Measurements from ENCODE around the gene TYW1B. TPM values are rescaled to one million over a fixed set of nuclear protein-coding genes. Genes with fewer than 3 reads are reported as not detected.
A peak's percentile ranks its signal among the peaks of the same experiment; 100 is the strongest.
"Not testable (repeated sequence)": the region's sequence is repeated elsewhere in the genome, so short reads cannot be mapped to it uniquely, and the experiment has no call there.

The TYW1B gene, protein sequence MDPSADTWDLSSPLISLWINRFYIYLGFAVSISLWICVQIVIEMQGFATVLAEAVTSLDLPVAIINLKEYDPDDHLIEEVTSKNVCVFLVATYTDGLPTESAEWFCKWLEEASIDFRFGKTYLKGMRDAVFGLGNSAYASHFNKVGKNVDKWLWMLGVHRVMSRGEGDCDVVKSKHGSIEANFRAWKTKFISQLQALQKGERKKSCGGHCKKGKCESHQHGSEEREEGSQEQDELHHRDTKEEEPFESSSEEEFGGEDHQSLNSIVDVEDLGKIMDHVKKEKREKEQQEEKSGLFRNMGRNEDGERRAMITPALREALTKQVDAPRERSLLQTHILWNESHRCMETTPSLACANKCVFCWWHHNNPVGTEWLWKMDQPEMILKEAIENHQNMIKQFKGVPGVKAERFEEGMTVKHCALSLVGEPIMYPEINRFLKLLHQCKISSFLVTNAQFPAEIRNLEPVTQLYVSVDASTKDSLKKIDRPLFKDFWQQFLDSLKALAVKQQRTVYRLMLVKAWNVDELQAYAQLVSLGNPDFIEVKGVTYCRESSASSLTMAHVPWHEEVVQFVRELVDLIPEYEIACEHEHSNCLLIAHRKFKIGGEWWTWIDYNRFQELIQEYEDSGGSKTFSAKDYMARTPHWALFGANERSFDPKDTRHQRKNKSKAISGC
- 10 to 100 TPM in 1 of 3 donors, 1 to 10 TPM in 2; 3.0 to 10.2 (median 7.2) TPM for total RNA-seq

DNA sequence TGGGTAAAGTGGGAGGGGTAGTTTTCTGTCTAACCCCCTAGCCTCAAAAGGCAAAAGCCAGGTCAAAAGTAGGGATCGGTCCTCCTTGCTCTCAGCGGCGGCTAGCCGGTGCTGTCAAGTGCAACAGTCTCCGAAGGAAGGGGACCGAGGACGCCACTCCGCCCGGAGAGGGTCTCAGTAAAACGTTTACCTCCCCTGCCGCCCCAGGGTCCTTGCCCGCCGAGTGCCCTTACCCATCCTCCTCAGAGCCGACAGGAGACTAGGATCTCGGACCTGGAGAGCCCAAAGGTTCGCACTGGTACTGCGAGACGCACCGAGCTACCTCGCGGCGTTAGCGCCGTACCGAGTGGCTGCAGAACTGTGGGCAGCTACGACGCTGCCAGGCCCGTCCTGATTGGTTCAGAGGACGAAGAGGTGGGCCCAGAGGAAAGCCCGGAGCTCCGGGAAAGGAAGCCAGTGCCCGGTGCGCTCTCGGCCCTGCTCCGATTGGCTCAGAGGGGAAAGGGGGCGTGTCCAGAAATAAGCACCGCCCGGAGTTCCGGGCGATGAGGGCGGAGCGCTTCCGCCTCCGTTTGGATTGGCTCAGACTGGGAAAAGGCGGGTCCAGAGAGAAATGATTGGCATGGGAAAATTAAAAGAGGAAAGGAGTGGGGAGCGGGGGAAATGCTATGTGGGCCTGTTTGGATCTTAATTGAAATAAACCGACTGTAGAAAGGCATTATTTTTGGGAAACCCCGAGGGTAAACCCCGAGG lies at the start of gene TYW1B:
Gene TYW1B (minus strand): TSS at position 362 of the 753 bp plus-strand sequence. CDS start 125 bp downstream, at position 237.
- H3K36me3 ChIP-seq; intact Hi-C loops (cut with DNase I; ENCODE audit: low total_unique reads); H3K27me3 ChIP-seq; H3K4me1 ChIP-seq; H3K9me3 ChIP-seq: not testable (repeated sequence)
- Histone ChIP-seq H3K4me3 (peak within 1 kb of the TSS; percentile 57 to 81 (median 78)), H3K27ac (peak within 1 kb of the TSS; percentile 88 to 97)
- TF ChIP-seq POLR2AphosphoS5 (IDR thresholded peaks at IDR 0.05) (peak; percentile 55 to 68 (median 68)), POLR2A (IDR thresholded peaks at IDR 0.05) (peak; percentile 20)
- TF ChIP-seq, protein P1, sequence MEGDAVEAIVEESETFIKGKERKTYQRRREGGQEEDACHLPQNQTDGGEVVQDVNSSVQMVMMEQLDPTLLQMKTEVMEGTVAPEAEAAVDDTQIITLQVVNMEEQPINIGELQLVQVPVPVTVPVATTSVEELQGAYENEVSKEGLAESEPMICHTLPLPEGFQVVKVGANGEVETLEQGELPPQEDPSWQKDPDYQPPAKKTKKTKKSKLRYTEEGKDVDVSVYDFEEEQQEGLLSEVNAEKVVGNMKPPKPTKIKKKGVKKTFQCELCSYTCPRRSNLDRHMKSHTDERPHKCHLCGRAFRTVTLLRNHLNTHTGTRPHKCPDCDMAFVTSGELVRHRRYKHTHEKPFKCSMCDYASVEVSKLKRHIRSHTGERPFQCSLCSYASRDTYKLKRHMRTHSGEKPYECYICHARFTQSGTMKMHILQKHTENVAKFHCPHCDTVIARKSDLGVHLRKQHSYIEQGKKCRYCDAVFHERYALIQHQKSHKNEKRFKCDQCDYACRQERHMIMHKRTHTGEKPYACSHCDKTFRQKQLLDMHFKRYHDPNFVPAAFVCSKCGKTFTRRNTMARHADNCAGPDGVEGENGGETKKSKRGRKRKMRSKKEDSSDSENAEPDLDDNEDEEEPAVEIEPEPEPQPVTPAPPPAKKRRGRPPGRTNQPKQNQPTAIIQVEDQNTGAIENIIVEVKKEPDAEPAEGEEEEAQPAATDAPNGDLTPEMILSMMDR (IDR thresholded peaks at IDR 0.05), result peak in 2 of 3 donors; percentile 17 to 24
- DNase-seq (ENCODE audit: low spot score in 2 of 2), result peak; percentile 96 to 98

DNA sequence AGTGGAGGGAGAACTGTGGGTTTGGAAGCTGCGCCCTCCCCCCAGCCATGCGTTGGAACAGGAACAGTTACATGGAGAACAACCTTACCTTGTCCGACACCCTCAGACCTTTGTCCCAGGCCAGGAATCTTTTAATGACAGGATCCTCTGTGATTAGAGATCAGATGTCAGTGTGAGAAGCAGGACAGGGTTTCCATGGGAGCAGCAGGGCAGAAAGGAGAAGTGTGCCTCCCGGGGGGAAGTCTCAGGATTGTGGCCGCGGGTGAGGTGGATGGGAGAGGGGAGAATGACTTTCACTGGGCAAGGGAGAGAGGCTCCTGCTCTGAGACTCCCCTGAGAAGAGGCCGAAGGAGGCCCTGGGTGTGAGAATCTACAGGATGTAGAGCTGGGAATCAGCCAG lies 39.6 kb upstream of the TYW1B start:
- H3K27ac ChIP-seq; H3K9me3 ChIP-seq; DNase-seq (ENCODE audit: low spot score in 2 of 2); intact Hi-C loops (cut with DNase I; ENCODE audit: low total_unique reads); H3K36me3 ChIP-seq; H3K4me3 ChIP-seq; H3K4me1 ChIP-seq; H3K27me3 ChIP-seq: not testable (repeated sequence)

DNA sequence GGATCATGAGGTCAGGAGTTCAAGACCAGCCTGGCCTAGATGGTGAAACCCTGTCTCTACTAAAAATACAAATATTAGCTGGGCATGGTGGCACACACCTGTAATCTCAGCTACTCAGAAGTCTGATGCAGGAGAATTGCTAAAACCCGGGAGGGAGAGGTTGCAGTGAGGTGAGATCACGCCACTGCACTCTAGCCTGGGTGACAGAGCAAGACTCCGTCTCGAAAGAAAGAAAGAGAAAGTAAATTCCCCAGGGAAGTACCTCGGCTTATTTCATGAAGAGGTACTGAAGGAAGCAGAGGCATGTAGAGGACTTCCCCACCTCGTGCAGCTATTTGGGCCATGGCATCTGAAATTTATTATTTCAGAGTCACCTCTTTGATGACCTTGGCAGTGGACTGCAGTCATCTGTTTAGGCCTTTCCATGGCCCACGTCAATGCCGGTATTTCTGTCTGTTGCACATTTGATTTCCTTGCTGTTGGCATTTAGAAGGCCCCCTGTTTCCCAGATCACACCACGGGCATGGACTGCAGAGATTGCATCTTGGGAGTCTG lies 30.9 kb upstream of the TYW1B start:
- H3K27ac ChIP-seq; intact Hi-C loops (cut with DNase I; ENCODE audit: low total_unique reads); H3K4me1 ChIP-seq; H3K9me3 ChIP-seq; H3K36me3 ChIP-seq; H3K27me3 ChIP-seq; H3K4me3 ChIP-seq; DNase-seq (ENCODE audit: low spot score in 2 of 2): not testable (repeated sequence)

DNA sequence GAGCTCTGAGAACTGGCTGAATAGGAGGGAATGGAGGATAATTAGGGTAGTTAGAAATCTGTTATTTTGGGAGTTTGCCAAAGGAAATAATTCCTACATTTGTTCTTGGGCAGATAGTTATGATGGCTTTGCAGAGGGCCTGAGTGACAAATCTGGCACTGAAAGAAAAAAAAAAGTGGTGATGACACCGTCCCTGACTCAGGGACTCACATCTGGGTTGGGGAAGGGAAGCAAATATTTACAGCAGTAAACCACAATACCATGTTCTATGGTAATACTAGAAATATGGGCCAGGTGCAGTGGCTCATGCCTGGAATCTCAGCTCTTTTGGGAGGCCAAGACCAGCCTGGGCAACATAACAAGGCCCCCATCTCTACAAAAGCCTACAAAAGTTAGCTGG lies 29.9 kb upstream of the TYW1B start:
- H3K4me3 ChIP-seq; H3K36me3 ChIP-seq; H3K27me3 ChIP-seq; intact Hi-C loops (cut with DNase I; ENCODE audit: low total_unique reads); DNase-seq (ENCODE audit: low spot score in 2 of 2); H3K4me1 ChIP-seq; H3K9me3 ChIP-seq; H3K27ac ChIP-seq: not testable (repeated sequence)

DNA sequence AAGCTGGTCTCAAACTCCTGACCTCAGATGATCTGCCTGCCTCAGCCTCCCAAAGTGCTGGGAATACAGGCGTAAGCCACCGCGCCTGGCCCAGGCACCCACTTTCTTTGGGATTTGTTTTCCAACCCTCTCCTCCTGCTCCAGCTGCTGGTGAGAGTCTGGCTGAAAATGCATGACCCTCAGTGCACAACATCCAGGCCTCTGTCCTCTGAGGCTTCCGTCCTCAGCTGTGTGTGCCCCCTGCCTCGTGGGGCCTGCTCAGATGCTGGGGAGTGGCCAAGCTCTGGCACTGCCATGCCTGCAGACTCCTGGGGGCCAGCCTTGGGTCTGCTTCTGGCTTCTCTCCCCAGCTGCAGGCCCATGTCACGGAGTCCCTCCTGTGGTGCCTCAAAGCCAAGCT lies 27.3 kb upstream of the TYW1B start:
- DNase-seq (ENCODE audit: low spot score in 2 of 2); H3K4me1 ChIP-seq; H3K36me3 ChIP-seq; intact Hi-C loops (cut with DNase I; ENCODE audit: low total_unique reads); H3K27me3 ChIP-seq; H3K9me3 ChIP-seq; H3K27ac ChIP-seq; H3K4me3 ChIP-seq: not testable (repeated sequence)

DNA sequence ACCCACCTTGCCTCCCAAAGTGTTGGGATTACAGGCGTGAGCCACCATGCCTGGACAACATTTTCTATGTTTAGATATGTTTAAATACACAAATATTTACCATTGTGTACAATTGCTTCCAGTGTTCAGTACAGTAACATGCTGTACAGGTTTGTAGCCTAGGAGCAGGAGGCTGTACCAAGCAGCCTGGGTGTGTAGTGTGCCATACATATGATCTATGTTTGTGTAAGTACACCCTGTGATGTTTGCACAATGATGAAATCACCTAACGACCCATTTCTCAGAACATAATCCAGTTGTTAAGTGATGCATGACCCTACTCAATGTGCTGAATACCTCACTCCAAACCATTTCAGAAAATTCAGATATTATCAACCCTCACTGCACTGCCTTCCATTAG lies 24.9 kb upstream of the TYW1B start:
- DNase-seq (ENCODE audit: low spot score in 2 of 2); intact Hi-C loops (cut with DNase I; ENCODE audit: low total_unique reads); H3K4me1 ChIP-seq; H3K4me3 ChIP-seq; H3K27me3 ChIP-seq; H3K36me3 ChIP-seq; H3K27ac ChIP-seq; H3K9me3 ChIP-seq: not testable (repeated sequence)

DNA sequence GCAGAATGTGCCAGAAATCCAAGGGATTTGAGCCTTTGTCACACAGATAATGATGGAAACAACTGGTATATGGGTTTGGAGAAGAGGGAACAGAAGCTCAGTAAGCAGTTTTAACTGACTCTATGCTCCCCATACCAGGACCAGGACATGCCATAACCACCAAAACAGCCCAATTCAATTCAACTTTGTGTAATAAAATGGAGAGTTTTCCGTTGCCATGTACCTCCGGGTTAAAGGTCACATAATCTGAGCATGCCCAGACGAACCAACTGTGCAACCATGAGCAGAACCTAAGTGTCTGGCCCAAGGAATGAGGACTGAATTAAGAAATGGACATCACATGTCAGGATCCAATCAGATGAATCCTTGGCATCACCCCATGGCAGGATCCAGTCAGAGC lies 22.7 kb upstream of the TYW1B start:
- H3K27ac ChIP-seq; H3K27me3 ChIP-seq; H3K36me3 ChIP-seq; intact Hi-C loops (cut with DNase I; ENCODE audit: low total_unique reads); H3K4me3 ChIP-seq; H3K9me3 ChIP-seq; H3K4me1 ChIP-seq; DNase-seq (ENCODE audit: low spot score in 2 of 2): not testable (repeated sequence)

DNA sequence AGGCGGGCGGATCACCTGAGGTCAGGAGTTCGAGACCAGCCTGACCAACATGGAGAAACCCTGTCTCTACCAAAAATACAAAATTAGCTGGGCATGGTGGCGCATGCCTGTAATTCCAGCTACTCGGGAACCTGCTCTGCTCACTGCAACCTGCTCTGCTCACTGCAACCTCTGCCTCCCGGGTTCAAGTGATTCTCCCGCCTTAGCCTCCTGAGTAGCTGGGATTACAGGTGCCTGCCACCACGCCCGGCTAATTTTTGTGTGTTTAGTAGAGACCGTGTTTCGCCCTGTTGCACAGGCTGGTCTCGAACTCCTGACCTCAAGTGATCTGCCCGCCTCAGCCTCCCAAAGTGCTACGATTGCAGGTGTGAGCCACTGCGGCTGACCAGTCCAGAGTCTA lies 16.1 kb upstream of the TYW1B start:
- DNase-seq (ENCODE audit: low spot score in 2 of 2); intact Hi-C loops (cut with DNase I; ENCODE audit: low total_unique reads): not testable (repeated sequence)

DNA sequence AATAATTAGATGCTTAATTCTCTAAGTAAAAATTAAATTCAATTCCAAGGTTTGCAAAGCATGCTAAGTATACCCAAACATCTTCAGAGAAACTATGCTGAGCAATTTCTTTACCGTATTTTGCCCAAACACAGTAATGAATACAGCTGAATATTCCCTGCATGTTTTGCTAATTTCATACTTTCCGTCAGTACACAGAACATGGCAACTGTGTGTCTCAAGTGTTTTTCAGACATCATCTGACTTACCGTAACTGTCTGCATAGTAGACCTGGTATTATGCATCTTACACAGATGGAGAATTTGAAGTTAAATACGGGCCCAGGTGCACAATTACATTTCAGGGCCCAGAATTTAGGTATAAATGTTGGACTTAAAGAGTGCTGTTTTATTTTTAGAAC lies 15.2 kb upstream of the TYW1B start:
- DNase-seq (ENCODE audit: low spot score in 2 of 2); H3K9me3 ChIP-seq; H3K27ac ChIP-seq; H3K36me3 ChIP-seq; H3K4me1 ChIP-seq; H3K27me3 ChIP-seq; intact Hi-C loops (cut with DNase I; ENCODE audit: low total_unique reads); H3K4me3 ChIP-seq: not testable (repeated sequence)

More for the DNA sequence above, 16.1 kb upstream of the TYW1B start:
- not testable (repeated sequence) for H3K9me3 ChIP-seq, H3K27ac ChIP-seq, H3K36me3 ChIP-seq, H3K4me3 ChIP-seq, H3K4me1 ChIP-seq, H3K27me3 ChIP-seq

DNA sequence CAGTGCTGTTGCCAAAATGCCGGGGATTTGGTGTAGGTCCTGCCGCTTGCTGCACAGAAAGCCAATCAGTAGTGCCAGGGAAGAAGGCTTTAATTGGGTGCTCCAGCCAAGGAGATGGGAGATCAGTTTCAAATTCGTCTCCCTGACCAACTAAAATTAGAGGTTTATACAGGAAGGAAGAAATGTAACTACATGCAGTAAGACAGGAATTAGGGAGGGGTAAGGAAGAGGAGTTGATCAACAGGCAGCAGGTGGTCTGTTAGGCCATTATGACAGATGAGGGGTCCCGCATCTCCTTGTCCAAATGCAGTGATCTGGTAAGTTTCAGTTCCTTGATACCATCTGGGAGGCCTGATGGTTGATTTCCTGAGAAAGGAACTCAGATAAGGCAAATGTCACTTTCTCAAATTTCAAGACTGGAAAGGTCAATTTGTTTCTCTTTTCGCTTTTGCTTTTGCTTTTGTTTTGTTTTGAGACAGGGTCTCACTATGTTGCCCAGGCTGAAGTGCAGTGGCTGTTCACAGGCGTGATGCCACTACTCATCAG lies 13.0 kb upstream of the TYW1B start:
- H3K4me3 ChIP-seq; H3K4me1 ChIP-seq; DNase-seq (ENCODE audit: low spot score in 2 of 2); H3K27ac ChIP-seq; intact Hi-C loops (cut with DNase I; ENCODE audit: low total_unique reads); H3K27me3 ChIP-seq; H3K9me3 ChIP-seq; H3K36me3 ChIP-seq: not testable (repeated sequence)

DNA sequence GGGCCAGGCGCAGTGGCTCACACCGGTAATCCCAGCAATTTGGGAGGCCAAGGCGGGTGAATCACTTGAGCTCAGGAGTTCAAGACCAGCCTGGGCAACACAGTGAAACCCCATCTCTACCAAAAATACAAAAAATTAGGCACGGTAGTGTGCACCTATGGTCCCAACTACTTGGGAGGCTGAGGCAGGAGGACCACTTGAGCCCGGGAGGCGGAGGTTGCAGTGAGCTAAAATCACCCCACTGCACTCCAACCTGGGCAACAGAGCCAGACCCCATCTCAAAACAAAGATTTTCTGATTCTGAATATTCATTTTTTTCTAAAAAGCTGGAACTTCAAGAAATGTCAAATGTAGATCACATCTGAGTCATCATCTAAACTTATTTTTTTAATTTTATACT lies 10.3 kb upstream of the TYW1B start:
- H3K4me1 ChIP-seq; H3K9me3 ChIP-seq; intact Hi-C loops (cut with DNase I; ENCODE audit: low total_unique reads); DNase-seq (ENCODE audit: low spot score in 2 of 2); H3K27ac ChIP-seq; H3K4me3 ChIP-seq; H3K36me3 ChIP-seq; H3K27me3 ChIP-seq: not testable (repeated sequence)

All from breast epithelium (tissue), 4 donors.